ENCODE results near the gene KIAA1328. TPM values are rescaled to one million over a fixed set of nuclear protein-coding genes. Genes with fewer than 3 reads are reported as not detected.

The KIAA1328 gene
- total and polyA plus RNA-seq, 8 donors, result 1.9 to 21.7 (median 10.7) TPM

- intact Hi-C loops (cut with DNase I; ENCODE audit: low total_unique reads), result no loop called here
- WGBS, 5 donors, result 57 to 92% (median 72%) methylated on average over 1 of the region's 1 CpG
Measured at GRCh38 chr18:36889321-36889720, 60.4 kb downstream of the KIAA1328 start.

GRCh38 chr18:36889742-36890141 lies 60.8 kb downstream of the KIAA1328 start:
- Histone ChIP-seq H3K9me3 (no peaks in the 10 kb centered on the region), H3K36me3 (peaks cover 0 to 8% (median 4%) of the 10 kb centered on the region in 4 donors), H3K4me3 (no peak overlapping the region), H3K4me1 (no peaks in the 10 kb centered on the region), H3K27me3 (no peaks in the 10 kb centered on the region), H3K27ac (no peak overlapping the region)
- intact Hi-C loops (cut with DNase I; ENCODE audit: low total_unique reads), result no loop called here
- no peak for DNase-seq
- TF ChIP-seq POLR2AphosphoS5 (IDR thresholded peaks at IDR 0.05) (no peak), POLR2A (IDR thresholded peaks at IDR 0.05) (no peak), EP300 (IDR thresholded peaks at IDR 0.05) (no peak), CTCF (IDR thresholded peaks at IDR 0.05) (no peak)

More at GRCh38 chr18:36889321-36889720, 60.4 kb downstream of the KIAA1328 start:
- H3K36me3 ChIP-seq, result peaks cover 0 to 8% (median 4%) of the 10 kb centered on the region in 4 donors
- no peak for DNase-seq
- H3K27ac ChIP-seq, result no peak overlapping the region
- no peak overlapping the region for H3K4me3 ChIP-seq
- no peaks in the 10 kb centered on the region for H3K27me3 ChIP-seq
- H3K9me3 ChIP-seq, result no peaks in the 10 kb centered on the region
- TF ChIP-seq EP300 (IDR thresholded peaks at IDR 0.05), result no peak
- TF ChIP-seq POLR2A (IDR thresholded peaks at IDR 0.05), result no peak
- TF ChIP-seq POLR2AphosphoS5 (IDR thresholded peaks at IDR 0.05), result no peak
- no peaks in the 10 kb centered on the region for H3K4me1 ChIP-seq

- WGBS, 5 donors, result 95 to 98% (median 96%) methylated on average over 3 of the region's 3 CpGs
Measured at GRCh38 chr18:36890598-36890997, 61.7 kb downstream of the KIAA1328 start.

GRCh38 chr18:36893227-36893626 lies 64.3 kb downstream of the KIAA1328 start:
- intact Hi-C loops (cut with DNase I; ENCODE audit: low total_unique reads), result no loop called here
- no peaks in the 10 kb centered on the region for H3K36me3 ChIP-seq
- H3K4me3 ChIP-seq, result no peak overlapping the region
- 74 to 97% (median 89%) methylated on average over 5 of the region's 5 CpGs for WGBS, 5 donors
- TF ChIP-seq POLR2A (IDR thresholded peaks at IDR 0.05) (no peak), CTCF (IDR thresholded peaks at IDR 0.05) (no peak), EP300 (IDR thresholded peaks at IDR 0.05) (no peak), POLR2AphosphoS5 (IDR thresholded peaks at IDR 0.05) (no peak)
- no peaks in the 10 kb centered on the region for H3K4me1 ChIP-seq
- no peaks in the 10 kb centered on the region for H3K27me3 ChIP-seq
- H3K9me3 ChIP-seq, result no peaks in the 10 kb centered on the region
- H3K27ac ChIP-seq, result no peak overlapping the region
- no peak for DNase-seq

More at GRCh38 chr18:36890598-36890997, 61.7 kb downstream of the KIAA1328 start:
- no peak for DNase-seq
- Histone ChIP-seq H3K4me1 (no peaks in the 10 kb centered on the region), H3K36me3 (peaks cover 0 to 7% (median 3%) of the 10 kb centered on the region in 4 donors), H3K27me3 (no peaks in the 10 kb centered on the region), H3K9me3 (no peaks in the 10 kb centered on the region), H3K4me3 (no peak overlapping the region), H3K27ac (no peak overlapping the region)
- TF ChIP-seq EP300 (IDR thresholded peaks at IDR 0.05), result no peak
- TF ChIP-seq CTCF (IDR thresholded peaks at IDR 0.05), result no peak
- TF ChIP-seq POLR2AphosphoS5 (IDR thresholded peaks at IDR 0.05), result no peak
- TF ChIP-seq POLR2A (IDR thresholded peaks at IDR 0.05), result no peak
- intact Hi-C loops (cut with DNase I; ENCODE audit: low total_unique reads), result no loop called here

GRCh38 chr18:36895606-36896005 lies 66.7 kb downstream of the KIAA1328 start:
- no peak for DNase-seq
- intact Hi-C loops (cut with DNase I; ENCODE audit: low total_unique reads), result no loop called here
- WGBS, 5 donors, result 81 to 89% (median 84%) methylated on average over 4 of the region's 4 CpGs

More at GRCh38 chr18:36895606-36896005, 66.7 kb downstream of the KIAA1328 start:
- no peak overlapping the region for H3K27ac ChIP-seq
- H3K4me1 ChIP-seq, result no peaks in the 10 kb centered on the region
- H3K9me3 ChIP-seq, result peaks cover 0 to 5% (median 0%) of the 10 kb centered on the region in 4 donors
- H3K4me3 ChIP-seq, result no peak overlapping the region
- H3K36me3 ChIP-seq, result no peaks in the 10 kb centered on the region
- no peak for TF ChIP-seq CTCF (IDR thresholded peaks at IDR 0.05)
- no peak for TF ChIP-seq POLR2AphosphoS5 (IDR thresholded peaks at IDR 0.05)
- TF ChIP-seq POLR2A (IDR thresholded peaks at IDR 0.05), result no peak
- TF ChIP-seq EP300 (IDR thresholded peaks at IDR 0.05), result no peak
- no peaks in the 10 kb centered on the region for H3K27me3 ChIP-seq

Measured in stomach (tissue), 9 donors.